COLO668 (cell line): ENCODE results near the gene LHFPL6.

ENCODE experiments used
- DNase-seq: peaks from one replicate; lab custom pipeline; 2025; ENCODE audit not compliant: unreplicated experiment; lab: John Stamatoyannopoulos, UW

LHFPL6 gene

DNA sequence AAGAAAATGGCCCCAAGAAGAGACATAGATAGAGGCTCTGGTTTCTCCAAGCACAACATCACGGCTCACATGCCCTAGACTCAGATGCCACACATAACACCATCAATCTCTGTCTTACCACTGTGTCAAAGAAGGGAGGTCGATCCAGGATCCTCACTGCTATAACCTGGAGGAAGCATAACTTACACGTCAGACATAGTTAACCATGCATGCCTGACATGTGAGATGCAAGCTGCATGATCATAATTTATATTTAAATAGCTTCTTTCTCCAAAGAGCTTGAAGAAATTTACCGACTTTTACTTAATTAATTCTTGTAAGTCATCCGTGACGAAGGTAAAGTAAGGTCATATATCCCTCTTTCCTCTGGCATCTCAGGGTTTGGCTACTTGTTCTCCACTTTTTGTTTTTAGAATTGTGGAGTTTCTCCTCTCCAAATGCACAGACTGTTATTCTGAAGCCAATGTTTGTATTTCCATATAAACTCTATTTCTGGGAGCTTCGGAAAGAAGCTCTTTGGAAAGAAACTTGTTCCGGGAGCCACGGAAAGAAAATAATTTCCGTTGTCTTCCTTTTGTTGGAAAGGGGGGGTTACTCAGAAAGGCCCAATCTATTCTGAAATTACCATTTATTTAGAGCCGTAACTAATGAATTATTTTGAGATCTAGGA is 205.6 kb downstream of the LHFPL6 start:
- no peak for DNase-seq

DNA sequence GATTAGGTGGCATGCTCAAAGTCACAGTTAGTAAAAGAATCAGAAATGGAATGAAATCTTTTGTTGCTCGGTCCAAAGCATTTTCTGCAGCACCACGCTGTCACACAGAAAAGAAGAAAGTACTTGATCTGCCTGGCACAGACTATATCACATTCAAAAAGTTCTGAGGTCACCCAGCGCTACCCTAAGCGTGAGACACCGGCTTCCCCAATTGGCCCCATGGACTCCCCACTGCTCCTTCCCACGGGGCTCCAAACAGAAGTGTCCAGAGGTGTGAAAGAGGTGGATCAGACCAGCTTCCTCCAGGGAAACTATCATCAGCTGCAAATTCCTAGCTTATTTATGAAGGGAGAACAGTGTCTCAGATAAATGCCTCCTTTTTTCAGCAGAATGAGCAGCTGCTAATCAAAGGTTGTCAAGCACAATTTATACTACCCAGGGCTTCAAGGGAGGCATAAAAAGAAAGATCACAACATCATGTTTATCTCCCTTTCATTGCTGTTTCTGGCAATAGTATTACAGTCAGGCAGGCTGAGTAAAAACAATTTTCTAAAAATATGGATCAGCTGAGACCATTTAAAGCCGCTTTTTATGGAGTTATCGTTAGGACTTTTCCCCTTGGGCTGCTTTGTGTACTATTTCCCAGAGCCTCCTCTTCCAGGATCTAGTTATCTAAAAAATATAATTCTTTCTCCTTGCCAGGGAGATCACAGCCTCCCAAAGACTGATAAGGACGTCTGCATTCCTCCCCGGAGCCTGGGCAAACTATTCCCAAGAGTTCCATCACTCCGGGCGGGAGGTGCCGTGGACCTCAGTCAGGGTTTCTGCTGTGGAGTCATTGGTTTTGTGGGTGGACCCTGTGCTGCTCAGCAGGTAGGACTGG is 208.0 kb downstream of the LHFPL6 start:
- DNase-seq, result no peak

DNA sequence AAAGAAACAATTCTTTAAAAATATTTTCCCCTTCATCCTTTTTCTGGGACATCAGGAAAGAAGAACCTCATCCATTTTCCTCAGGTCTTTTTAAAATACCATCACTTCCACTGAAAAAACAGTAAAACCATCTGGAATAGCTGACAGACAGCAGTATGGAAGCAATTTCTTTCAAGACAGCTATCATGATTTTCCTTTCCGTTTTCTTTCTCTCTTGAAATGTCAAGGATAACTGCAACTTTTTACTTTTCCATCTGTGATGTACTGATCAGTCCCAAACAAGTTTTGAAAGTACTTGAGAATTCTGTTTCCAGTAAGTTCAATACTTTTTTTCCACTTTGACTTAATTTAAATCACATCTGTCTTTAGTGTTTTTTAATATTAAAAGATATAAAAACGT is 211.2 kb downstream of the LHFPL6 start:
- no peak for DNase-seq

DNA sequence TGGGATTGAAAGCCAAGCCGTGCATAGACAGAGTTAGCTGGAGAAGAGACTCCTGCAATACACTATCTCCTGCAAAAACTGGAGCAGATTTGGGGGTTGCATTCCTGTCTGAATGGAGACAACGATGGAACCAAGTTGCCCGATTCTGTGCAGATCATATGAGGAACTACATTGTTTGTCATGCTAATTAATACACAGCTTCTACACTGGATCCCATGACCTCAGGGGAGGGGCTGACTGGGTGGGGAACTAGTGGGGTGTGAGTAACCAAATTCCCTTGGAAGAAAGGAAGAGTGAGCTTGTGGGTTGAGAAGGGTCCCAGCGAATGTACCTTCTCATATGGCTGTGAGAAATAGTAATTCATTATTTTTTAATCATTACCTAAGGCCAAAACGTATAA is 214.0 kb downstream of the LHFPL6 start:
- no peak for DNase-seq

DNA sequence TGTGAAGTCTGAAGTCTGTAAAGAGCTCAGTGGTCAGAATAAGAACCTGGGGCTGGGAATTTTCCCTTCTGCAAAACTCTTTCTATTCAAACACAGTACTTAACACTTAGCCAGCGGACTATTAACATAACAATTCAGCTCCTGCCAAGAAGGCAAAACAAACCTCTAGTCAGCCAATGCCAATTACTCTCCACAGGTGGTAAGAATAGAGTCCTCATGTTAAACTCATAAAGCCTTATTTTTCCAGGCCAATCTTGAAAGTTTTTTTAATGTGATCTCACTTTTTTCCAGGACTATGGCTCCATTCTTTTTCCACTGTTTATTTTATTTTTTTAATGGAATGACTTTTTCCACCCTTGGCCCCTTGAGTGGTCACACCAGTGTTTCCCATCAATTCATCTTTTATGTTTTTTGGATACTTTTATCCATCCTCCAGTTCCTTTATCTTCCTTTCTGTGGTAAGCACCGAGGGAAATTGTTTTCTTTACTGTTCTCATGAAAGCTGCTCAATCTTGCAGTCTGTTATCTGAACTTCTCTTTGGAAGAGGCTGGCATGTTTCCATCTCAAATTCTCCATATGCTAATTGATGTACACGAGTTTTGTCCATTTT is 217.3 kb downstream of the LHFPL6 start:
- DNase-seq, result no peak

DNA sequence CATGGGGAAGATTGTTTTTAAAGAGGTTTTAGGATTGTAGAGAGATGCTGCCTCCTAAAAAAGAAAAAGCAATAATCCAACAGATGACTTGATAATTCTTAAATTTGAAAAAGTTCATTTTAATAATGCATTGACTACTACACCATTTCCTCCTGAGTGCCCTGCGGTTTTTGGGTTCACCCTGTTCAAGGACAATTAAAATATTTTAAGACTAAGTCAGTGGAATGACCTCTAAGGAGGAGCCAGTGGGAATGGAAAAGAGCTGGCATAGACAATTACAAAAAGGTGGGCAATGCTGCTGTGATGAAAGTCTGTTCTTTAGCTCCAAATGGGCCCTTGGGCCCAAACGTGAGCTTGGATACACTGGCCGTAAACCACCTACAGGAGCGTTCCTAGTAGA is 217.8 kb downstream of the LHFPL6 start:
- no peak for DNase-seq

DNA sequence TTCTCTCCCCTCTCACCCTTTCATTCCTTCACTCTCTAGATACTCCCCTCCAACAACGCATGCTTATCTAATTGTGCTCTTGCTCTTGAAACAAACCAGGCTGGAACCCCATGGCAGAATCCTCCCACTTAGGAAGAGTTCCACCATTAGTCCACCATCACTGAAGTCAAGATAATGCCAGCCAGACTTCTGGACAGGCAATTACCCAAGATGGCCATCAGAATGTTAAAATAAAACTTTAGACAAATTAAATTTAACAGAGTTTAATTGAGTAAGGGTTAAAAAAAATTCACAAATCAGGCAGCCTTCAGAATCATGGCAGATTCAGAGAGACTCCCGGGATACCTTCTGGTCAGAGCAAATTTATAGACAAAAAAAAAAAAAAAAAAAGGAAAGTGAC is 221.5 kb downstream of the LHFPL6 start:
- DNase-seq, result no peak

DNA sequence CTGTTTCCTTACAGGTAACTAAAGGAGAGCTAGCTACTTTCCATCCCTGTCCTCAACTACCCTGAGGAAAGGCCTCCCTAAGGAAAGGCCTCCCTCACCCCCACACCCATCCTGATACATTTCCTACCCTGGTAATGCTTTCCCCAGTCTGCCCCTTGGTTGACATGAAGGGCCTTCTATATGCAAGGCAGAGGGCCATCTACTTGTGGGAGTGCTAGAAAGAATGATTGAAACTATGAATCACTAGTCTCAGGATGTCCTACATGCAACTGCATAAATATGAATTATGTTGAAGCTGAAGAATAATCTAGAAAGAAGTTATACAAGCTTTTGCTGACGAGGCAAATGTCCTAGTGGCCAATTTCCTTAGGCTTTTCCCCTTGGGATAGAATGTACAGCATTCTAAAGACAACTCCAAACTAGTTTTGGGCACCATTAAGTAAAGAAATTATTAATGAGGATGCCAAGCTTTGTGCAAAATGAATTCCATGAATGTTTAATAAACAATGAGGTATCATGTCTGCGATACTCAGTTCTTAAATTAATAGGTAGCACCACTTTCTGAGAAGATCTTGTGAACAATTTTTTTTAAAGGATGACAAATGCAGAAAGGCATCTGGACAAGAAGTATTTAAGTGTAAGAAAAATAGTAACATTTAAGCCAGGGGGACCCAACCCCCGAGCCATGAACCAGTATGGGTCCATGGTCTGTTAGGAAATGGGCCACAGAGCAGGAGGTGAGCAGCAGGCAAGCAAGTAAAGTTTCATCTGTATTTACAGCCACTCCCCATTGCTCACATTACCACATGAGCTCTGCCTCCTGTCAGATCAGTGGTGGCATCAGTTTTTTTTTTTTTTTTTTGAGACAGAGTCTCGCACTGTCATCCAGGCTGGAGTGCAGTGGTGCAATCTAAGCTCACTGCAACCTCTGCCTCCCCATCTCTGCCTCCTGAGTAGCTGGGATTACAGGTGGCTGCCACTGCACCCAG is 223.0 kb downstream of the LHFPL6 start:
- DNase-seq, result no peak

DNA sequence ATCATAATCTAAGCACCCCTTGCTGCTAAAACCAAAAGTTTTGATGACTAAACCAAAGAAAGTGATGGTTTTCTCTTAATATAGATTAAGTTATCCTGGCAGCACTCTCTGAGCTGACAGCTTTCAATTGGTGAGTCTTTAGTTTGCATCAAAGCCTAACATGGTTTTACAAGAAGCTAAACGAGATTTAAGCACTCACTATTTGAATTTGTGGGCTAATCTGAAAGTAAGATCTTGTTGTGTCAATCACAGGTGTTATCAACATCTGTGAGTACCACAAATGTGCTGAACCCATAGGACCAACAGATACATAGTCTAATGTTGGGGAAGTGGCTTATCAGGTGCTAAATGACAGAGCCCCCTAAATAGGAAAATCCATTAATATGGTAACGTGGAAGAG is 223.9 kb downstream of the LHFPL6 start:
- DNase-seq, result no peak

DNA sequence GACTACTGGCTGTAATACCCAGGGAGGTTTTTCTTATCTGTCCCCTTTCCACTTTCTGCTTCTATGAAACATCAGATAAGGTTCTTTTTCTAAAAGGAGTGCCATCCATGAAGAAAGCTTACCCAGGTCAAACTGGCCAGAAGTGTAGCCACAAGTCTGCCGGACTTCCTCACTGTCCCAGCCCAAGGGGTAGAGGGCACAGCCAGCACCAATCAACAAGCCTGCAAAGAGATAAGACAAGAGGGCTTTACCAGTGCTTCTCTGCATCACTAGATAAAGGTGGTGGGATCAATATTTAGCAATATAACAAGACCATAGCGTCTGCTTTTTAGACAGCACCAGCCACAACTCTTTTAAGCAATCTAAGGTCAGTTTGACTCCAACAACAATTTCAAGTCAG is 224.7 kb downstream of the LHFPL6 start:
- no peak for DNase-seq

DNA sequence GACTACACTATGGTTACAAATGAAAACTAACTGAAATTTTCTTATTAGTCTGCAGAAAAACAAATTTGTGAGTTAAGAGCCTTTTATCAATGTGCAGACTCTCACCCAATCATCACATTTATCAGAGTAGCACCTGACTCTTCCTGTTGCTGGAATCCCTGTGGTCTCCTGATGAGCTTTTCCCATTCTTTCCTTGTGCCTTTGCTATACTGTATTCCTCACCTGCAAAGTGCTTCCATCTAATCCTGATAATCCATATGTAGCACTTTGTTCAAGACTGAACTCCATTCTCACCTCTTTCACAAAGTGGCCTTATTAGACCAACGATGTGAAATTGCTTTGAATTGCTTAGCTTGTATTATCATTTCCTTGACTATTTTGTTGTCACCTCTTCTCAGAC is 225.3 kb downstream of the LHFPL6 start:
- no peak for DNase-seq

DNA sequence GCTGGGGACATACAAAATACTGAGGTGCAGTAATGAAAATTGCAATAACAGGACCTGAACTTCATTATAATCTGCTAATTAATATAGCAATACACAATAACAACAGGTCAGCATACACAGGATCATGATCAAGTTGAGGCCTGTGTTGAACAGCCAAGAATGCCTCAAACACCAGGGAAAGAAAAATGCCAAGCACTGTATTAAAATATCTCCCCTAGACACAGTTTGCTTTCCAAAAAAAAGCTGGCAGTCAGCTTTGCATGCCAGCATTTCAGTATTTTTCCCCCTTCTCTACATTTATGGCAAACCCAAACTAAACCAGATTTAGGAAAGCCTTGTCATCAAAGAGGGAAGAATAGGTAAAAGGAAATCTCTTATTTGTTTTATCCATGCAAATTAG is 226.9 kb downstream of the LHFPL6 start:
- DNase-seq, result no peak

DNA sequence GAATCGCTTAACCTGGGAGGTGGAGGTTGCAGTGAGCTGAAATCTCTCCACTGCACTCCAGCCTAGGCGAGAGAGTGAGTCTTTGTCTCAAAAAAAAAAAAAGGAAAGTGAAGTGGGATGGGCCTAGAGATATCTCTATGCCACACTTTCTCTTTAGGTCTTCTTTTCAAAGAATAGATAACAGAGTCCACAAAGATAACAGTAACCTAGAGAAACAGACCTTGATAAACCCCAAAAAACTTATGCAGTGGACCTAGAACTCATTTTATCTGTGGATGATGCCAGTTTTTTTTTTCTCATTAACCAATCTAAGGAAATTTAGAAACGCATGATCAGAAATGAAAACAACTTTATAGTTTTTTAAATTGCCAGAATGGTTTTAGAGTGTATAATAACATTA is 227.4 kb downstream of the LHFPL6 start:
- DNase-seq, result no peak

DNA sequence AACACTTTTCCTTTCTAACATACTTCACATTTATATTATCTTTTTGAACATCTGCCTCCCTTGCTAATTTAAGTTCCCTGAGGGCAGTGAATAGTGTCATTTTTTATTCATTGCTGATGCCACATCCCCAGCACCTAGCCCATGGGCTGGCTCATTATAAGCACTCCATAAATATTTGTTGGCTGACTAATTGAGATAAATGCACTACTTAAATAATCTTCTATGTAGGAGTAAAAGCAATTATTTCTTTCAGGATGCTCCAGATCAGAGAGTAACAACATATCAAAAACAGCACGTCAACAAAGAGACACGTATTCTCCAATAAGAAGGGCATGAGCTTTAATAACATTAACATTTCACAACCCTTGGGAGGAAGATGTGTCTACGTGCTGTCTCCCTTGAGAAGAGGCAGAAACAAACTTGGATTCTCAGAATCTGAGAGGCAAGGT is 228.2 kb downstream of the LHFPL6 start:
- no peak for DNase-seq

DNA sequence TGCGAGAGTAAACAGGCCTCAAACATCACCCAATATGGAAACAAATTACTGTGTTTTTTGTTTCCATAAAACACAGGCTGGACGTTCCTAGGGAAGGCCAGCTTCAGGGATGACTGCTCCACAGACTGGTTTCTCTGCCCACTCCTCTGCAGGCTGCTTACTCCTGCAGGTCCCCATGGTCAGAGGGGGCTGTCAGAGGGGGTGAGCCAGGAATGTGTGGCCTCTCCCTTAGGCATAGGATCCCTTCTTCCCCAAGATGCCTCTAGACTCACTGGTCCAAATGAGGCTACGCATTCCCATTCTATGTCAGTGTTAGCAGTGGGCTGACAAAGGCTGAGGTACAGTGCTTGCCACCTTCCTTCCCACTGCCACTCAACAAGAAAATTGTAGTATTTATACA is 229.8 kb downstream of the LHFPL6 start:
- no peak for DNase-seq

DNA sequence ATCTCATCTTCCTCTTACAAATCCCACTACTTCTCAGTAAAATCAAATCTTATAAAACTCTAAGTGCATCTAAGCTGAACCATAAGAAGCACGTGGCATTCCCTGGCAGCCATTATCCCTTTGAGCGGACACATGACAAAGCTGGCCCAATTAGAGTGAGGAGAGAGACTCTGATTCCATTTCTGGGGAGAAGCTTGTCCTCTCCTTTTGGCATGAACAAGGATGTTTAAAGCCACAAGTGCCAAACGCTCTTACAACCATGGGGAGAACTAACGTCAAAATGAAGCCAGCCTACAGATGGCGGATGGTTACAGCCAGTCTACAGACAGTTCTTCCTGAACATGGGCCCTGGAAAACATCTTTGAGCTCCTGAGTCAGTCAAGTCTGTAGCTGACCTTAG is 231.3 kb downstream of the LHFPL6 start:
- no peak for DNase-seq

DNA sequence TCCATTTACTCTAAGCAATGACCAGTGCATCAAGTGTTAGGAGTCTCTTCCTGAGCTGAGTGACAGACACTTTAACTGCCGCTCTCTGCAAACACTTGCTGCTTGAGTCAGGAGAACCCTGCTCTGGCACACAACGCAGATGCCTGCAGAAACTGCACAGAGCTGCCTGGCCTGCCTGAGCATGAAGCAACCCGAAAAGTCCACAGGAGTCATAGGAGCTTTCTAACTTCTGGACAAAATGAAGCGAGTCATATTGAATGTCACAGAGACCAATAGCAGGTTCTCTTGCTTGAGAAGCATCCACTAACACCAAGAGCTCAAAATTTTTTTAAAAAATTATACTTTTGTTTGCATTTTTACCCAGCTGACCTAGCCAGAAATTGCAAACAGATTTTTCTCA is 232.4 kb downstream of the LHFPL6 start:
- no peak for DNase-seq

DNA sequence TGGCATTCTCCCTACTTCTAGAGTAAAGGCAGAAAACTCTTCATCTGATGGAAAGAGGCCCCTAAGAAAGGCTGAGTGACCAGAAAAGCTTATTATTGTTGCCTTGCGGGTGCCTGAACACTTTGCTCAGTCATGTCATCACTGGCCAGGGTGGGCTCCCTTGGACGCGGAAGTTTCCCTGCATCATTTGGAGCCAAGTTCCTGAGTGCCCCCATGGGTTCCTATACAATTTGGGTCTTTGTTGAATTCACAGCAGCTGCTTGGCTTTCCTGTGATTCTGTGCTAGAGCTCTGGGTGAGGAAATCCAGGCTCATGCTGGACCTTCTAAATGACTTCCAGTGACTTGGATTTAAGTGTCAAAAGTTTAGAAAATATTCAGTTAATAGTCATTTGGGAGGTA is 232.9 kb downstream of the LHFPL6 start:
- no peak for DNase-seq

DNA sequence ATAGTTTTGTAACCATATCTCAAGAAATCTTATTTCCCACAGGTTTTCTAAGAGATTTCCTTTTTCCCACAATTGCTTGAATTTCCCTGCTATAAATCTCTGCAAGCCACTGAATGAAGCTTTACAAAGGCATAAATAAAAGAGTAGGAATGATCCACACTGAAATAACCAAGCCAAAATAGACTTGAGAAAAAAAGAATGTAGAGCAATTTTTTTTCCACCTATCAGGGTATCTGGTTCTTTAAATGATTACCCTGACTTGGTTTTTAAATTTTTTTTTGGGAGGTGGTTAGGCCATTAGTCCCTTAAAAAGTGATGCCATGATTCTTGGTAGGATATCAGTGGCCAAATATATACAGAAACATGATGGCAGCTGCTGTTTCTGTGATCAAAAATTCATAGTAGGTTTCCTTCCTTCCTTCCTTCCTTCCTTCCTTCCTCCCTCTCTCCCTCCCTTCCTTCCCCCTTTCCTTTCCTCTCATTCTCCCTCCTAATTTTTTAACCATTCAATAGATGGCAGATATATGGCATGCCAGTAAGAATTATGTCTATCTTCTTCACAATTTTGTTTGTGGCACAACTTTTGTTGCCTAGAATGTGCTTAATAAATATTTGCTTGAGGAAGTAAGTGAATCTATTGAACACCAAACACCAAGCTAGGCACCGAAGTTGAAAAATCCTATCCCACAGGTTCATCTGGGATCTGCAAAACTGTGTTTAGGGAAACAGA is 233.7 kb downstream of the LHFPL6 start:
- no peak for DNase-seq

DNA sequence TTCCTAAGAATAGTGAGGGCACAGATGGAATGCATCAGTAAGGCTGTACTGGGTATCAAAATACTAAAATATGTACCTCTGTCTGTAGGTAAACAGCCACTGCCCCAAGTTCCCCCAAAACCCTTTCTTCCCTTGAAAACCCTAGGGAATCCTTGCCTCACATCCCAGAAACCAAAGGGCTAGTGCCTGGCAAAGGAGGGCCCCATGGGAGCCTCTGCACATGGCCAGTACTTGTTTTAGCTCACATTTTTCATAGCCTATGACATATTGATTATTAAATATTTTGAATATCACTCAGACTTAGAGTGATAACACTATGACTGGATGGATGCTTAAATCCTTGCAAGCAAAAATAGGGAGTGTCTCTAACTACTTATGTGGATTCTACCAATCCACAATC is 237.1 kb downstream of the LHFPL6 start:
- DNase-seq, result no peak
